COLO668 (cell line): ENCODE measurements around the gene RNASE1.
"Not testable (repeated sequence)": the region's sequence is repeated elsewhere in the genome, so short reads cannot be mapped to it uniquely, and the experiment has no call there.

Experiments used
- DNase-seq: peaks from one replicate; lab custom pipeline; 2025; ENCODE audit not compliant: unreplicated experiment; lab: John Stamatoyannopoulos, UW

Gene RNASE1

DNA sequence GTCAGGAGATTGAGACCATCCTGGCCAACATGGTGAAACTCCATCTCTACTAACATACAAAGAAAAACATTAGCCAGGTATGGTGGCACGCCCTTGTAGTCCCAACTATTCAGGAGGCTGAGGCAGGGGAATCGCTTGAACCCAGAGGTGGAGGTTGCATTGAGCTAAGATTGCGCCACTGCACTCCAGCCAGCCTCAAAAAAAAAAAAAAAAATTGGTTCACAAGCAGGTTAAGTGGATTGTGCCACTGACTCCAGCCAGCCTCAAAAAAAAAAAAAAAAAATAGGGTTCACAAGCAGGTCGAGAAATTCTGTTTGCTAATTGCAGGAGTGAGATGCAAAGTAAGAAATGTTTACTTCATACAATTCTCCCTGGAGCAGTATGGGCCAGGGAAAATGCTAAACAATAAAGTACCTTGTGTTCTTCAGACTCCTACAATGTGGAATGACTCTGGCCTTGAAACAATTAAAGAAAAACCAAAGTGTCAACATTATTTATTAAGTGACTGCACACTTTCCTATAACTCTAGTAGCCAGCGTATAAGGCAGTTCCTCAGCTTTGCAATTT, 28.3 kb downstream of the RNASE1 start:
- no peak for DNase-seq

DNA sequence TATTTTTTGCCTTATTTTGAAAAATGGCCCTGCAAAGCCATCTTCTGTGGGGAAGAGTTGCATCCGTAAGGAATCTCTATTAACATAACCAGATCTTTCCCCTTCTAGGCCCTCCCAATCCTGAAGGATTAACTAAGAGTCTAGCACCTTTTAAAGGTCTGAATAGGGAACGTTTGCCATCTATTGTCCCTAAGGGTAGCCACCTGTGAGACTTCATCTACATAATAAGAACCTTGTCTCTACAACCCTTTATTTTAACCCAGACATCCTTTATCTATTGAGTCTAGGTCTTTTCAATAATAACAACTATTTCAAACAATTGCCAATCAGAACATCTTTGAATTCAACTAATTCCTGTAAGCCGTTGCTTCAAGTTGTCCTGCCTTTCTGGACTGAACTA, 30.0 kb downstream of the RNASE1 start:
- no peak for DNase-seq

- DNase-seq, result no peak
Measured at GRCh38 chr14:20769421-20769820, 33.2 kb downstream of the RNASE1 start.

GRCh38 chr14:20768593-20768892, 34.1 kb downstream of the RNASE1 start:
- no peak for DNase-seq

GRCh38 chr14:20760950-20761349, 41.7 kb downstream of the RNASE1 start:
- no peak for DNase-seq

DNA sequence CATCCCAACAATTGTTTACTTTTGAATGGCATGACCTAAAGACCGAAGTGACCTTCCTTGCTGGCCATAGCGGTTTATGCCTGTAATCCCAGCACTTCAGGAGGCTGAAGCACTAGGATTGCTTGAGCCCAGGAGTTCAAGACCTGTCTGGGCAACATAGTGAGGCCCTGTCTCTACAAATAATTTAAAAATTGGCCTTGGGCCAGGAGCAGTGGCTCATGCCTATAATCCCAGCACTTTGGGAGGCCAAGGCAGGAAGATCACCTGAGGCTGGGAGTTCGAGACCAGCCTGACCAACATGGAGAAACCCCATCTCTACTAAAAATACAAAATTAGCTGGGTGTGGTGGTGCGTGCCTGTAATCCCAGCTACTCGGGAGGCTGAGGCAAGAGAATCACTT, 43.2 kb downstream of the RNASE1 start:
- not testable (repeated sequence) for DNase-seq

- DNase-seq, result no peak
Measured at GRCh38 chr14:20757965-20758364, 44.7 kb downstream of the RNASE1 start.

GRCh38 chr14:20755037-20755436, 47.6 kb downstream of the RNASE1 start:
- no peak for DNase-seq

- no peak for DNase-seq
Measured at GRCh38 chr14:20754308-20754707, 48.3 kb downstream of the RNASE1 start.

GRCh38 chr14:20751963-20752562, 50.6 kb downstream of the RNASE1 start:
- no peak for DNase-seq
